Liver (tissue), 9 donors: ENCODE data around the gene KCND2. TPM values are rescaled to one million over a fixed set of nuclear protein-coding genes. Genes with fewer than 3 reads are reported as not detected.
A peak's percentile ranks its signal among the peaks of the same experiment; 100 is the strongest.
"Not testable (repeated sequence)": the region's sequence is repeated elsewhere in the genome, so short reads cannot be mapped to it uniquely, and the experiment has no call there.

Source experiments
- DNase-seq: peaks from one replicate; pipeline ENCODE4 v3.0.0-alpha.2; 2017; ENCODE audit warnings: low spot score
- H3K27ac ChIP-seq, 2 donors: one replicate each; pipeline ENCODE4 v1.7.0; 2013; ENCODE audit warnings: inconsistent platforms in 2 of 2, low read length in 2 of 2, control low read depth in 1 of 2, low read depth in 1 of 2, mild to moderate bottlenecking in 1 of 2
- H3K27me3 ChIP-seq, 4 donors: one replicate each; pipeline versions ENCODE4 v1.6.1 to v1.7.0; 2013; ENCODE audit warnings: low read length in 3 of 4, inconsistent platforms in 1 of 4, mild to moderate bottlenecking in 1 of 4, moderate library complexity in 1 of 4; ENCODE audit not compliant: control insufficient read depth in 4 of 4, insufficient read depth in 4 of 4
- H3K36me3 ChIP-seq, 4 donors: one replicate each; pipeline versions ENCODE4 v1.6.1 to v1.7.0; 2013; ENCODE audit warnings: low read length in 3 of 4, mild to moderate bottlenecking in 3 of 4, low read depth in 1 of 4, moderate library complexity in 1 of 4; ENCODE audit not compliant: control insufficient read depth in 4 of 4, insufficient read depth in 3 of 4
- H3K4me1 ChIP-seq, 4 donors: one replicate each; pipeline versions ENCODE4 v1.6.1 to v1.7.0; 2013; ENCODE audit warnings: low read length in 3 of 4, mild to moderate bottlenecking in 3 of 4, moderate library complexity in 1 of 4; ENCODE audit not compliant: control insufficient read depth in 4 of 4, insufficient read depth in 4 of 4
- H3K4me3 ChIP-seq, 3 donors: one replicate each; pipeline versions ENCODE4 v1.6.1 to v1.7.0; 2013; ENCODE audit warnings: low read length in 3 of 3, control low read depth in 1 of 3, low read depth in 1 of 3, mild to moderate bottlenecking in 1 of 3
- H3K9ac ChIP-seq, 2 donors: one replicate each; pipeline ENCODE4 v1.7.0; 2013; ENCODE audit warnings: low read length in 2 of 2, mild to moderate bottlenecking in 2 of 2, moderate library complexity in 2 of 2, control low read depth in 1 of 2, low read depth in 1 of 2
- H3K9me3 ChIP-seq, 4 donors: one replicate each; pipeline versions ENCODE4 v1.6.1 to v1.7.0; 2013; ENCODE audit warnings: low read length in 3 of 4; ENCODE audit not compliant: control insufficient read depth in 4 of 4
- FOXA1 ChIP-seq: IDR thresholded peaks from 2 replicates; pipeline ENCODE4 v1.6.1; 2016; ENCODE audit warnings: antibody characterized with exemption
- FOXA2 ChIP-seq: IDR thresholded peaks from 2 replicates; pipeline ENCODE4 v1.6.1; 2016; ENCODE audit warnings: antibody characterized with exemption
- GABPA ChIP-seq, 2 donors: IDR thresholded peaks in 1 of 2; conservative IDR thresholded peaks in 1 of 2; 2 replicates each; pipeline ENCODE4 v1.6.1; 2016; ENCODE audit warnings: antibody characterized with exemption in 2 of 2, mild to moderate bottlenecking in 1 of 2, moderate library complexity in 1 of 2
- HNF4A ChIP-seq, 2 donors: conservative IDR thresholded peaks; 2 replicates each; pipeline ENCODE4 v1.6.1; 2016; ENCODE audit warnings: antibody characterized with exemption in 2 of 2, mild to moderate bottlenecking in 2 of 2
- HNF4G ChIP-seq: IDR thresholded peaks from 2 replicates; pipeline ENCODE4 v1.6.1; 2016; ENCODE audit warnings: antibody characterized with exemption
- RXRA ChIP-seq, 2 donors: IDR thresholded peaks; 2 replicates each; pipeline ENCODE4 v1.6.1; 2017 to 2018; ENCODE audit warnings: antibody characterized with exemption in 2 of 2, mild to moderate bottlenecking in 1 of 2
- TAF1 ChIP-seq: conservative IDR thresholded peaks from 2 replicates; pipeline ENCODE4 v1.6.1; 2016; ENCODE audit warnings: antibody characterized with exemption, mild to moderate bottlenecking
- WGBS: extraction: QIAGEN DNeasy Blood & Tissue Kit; methylation state at CpG from one replicate; pipeline ENCODE4 v1.1.7; 2013; 5-methylcytosine and 5-hydroxymethylcytosine counted together
- polyA plus RNA-seq, 2 donors: library from polyadenylated mRNA; stranded (reverse) in 1 of 2; unstranded in 1 of 2; fragments of 200-250 nt in 1 of 2; fragments of >200 nt in 1 of 2; fragmentation: Nextera tagmentation in 1 of 2; extraction: Ambion mirVana in 1 of 2; gene quantifications; one replicate each; pipeline versions ENCODE4 v1.2.1 to v1.2.3, GENCODE V29; 2013 to 2015
- total RNA-seq, 2 donors: library from RNA; depleted of rRNA; stranded (reverse); fragments of >200 nt; gene quantifications; one replicate each; pipeline ENCODE4 v1.2.3, GENCODE V29; 2014
- TF ChIP-seq, protein P1 (sequence below): fragments of 150-350 bp; IDR thresholded peaks from 2 replicates; pipeline ENCODE4 v1.5.1; 2017; ENCODE audit warnings: improper control_type of control experiment, low read depth, low read length; ENCODE audit not compliant: missing input control
- TF ChIP-seq, protein P2 (sequence below): IDR thresholded peaks from 2 replicates; pipeline ENCODE4 v1.6.1; 2016; ENCODE audit warnings: antibody characterized with exemption, mild to moderate bottlenecking
- TF ChIP-seq, protein P3 (sequence below): IDR thresholded peaks from 2 replicates; pipeline ENCODE4 v1.6.1; 2016; ENCODE audit warnings: antibody characterized with exemption
- donor health status: healthy.
- donor health status: healthy.
- donor health status: healthy.
- donor health status: healthy.
- donor health status: healthy.

The KCND2 gene
- total and polyA plus RNA-seq, 4 donors = 0.02 to 0.22 (median 0.07) TPM

GRCh38 chr7:120564145-120564544 lies 291.2 kb downstream of the KCND2 start (continued):
- TF ChIP-seq, protein P1, sequence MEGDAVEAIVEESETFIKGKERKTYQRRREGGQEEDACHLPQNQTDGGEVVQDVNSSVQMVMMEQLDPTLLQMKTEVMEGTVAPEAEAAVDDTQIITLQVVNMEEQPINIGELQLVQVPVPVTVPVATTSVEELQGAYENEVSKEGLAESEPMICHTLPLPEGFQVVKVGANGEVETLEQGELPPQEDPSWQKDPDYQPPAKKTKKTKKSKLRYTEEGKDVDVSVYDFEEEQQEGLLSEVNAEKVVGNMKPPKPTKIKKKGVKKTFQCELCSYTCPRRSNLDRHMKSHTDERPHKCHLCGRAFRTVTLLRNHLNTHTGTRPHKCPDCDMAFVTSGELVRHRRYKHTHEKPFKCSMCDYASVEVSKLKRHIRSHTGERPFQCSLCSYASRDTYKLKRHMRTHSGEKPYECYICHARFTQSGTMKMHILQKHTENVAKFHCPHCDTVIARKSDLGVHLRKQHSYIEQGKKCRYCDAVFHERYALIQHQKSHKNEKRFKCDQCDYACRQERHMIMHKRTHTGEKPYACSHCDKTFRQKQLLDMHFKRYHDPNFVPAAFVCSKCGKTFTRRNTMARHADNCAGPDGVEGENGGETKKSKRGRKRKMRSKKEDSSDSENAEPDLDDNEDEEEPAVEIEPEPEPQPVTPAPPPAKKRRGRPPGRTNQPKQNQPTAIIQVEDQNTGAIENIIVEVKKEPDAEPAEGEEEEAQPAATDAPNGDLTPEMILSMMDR = no peak

- TF ChIP-seq, protein P2, sequence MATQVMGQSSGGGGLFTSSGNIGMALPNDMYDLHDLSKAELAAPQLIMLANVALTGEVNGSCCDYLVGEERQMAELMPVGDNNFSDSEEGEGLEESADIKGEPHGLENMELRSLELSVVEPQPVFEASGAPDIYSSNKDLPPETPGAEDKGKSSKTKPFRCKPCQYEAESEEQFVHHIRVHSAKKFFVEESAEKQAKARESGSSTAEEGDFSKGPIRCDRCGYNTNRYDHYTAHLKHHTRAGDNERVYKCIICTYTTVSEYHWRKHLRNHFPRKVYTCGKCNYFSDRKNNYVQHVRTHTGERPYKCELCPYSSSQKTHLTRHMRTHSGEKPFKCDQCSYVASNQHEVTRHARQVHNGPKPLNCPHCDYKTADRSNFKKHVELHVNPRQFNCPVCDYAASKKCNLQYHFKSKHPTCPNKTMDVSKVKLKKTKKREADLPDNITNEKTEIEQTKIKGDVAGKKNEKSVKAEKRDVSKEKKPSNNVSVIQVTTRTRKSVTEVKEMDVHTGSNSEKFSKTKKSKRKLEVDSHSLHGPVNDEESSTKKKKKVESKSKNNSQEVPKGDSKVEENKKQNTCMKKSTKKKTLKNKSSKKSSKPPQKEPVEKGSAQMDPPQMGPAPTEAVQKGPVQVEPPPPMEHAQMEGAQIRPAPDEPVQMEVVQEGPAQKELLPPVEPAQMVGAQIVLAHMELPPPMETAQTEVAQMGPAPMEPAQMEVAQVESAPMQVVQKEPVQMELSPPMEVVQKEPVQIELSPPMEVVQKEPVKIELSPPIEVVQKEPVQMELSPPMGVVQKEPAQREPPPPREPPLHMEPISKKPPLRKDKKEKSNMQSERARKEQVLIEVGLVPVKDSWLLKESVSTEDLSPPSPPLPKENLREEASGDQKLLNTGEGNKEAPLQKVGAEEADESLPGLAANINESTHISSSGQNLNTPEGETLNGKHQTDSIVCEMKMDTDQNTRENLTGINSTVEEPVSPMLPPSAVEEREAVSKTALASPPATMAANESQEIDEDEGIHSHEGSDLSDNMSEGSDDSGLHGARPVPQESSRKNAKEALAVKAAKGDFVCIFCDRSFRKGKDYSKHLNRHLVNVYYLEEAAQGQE = no peak
- TF ChIP-seq TAF1 (no peak), GABPA (IDR thresholded peaks at IDR 0.05 in 1 of 2, conservative IDR thresholded peaks at IDR 0.05 in 1 of 2) (no peak), FOXA1 (no peak), HNF4G (no peak), FOXA2 (no peak), RXRA (IDR thresholded peaks at IDR 0.05) (no peak)
- TF ChIP-seq, protein P3, sequence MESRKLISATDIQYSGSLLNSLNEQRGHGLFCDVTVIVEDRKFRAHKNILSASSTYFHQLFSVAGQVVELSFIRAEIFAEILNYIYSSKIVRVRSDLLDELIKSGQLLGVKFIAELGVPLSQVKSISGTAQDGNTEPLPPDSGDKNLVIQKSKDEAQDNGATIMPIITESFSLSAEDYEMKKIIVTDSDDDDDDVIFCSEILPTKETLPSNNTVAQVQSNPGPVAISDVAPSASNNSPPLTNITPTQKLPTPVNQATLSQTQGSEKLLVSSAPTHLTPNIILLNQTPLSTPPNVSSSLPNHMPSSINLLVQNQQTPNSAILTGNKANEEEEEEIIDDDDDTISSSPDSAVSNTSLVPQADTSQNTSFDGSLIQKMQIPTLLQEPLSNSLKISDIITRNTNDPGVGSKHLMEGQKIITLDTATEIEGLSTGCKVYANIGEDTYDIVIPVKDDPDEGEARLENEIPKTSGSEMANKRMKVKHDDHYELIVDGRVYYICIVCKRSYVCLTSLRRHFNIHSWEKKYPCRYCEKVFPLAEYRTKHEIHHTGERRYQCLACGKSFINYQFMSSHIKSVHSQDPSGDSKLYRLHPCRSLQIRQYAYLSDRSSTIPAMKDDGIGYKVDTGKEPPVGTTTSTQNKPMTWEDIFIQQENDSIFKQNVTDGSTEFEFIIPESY = no peak
- TF ChIP-seq, protein P1 = no peak
- Histone ChIP-seq H3K9me3 (no peaks in the 10 kb centered on the region), H3K4me3 (no peak overlapping the region), H3K4me1 (no peaks in the 10 kb centered on the region), H3K36me3 (no peaks in the 10 kb centered on the region), H3K27me3 (no peaks in the 10 kb centered on the region), H3K27ac (no peak overlapping the region), H3K9ac (no peak overlapping the region)
- no peak for DNase-seq
These were observed 294.2 kb downstream of the KCND2 start for GRCh38 chr7:120567204-120567603.

GRCh38 chr7:120578657-120579056 lies 305.7 kb downstream of the KCND2 start:
- not testable (repeated sequence) for H3K9me3 ChIP-seq, H3K27ac ChIP-seq, H3K4me3 ChIP-seq, DNase-seq, H3K27me3 ChIP-seq, H3K36me3 ChIP-seq, H3K9ac ChIP-seq, H3K4me1 ChIP-seq
- 55% methylated on average over 4 of the region's 4 CpGs for WGBS
- TF ChIP-seq RXRA (IDR thresholded peaks at IDR 0.05) = peak in 1 of 2 donors; percentile 20
- TF ChIP-seq HNF4A (conservative IDR thresholded peaks at IDR 0.05) = peak; percentile 33 to 35
